Naive B cell (primary cell): Measurements from ENCODE around the gene OR52E6. TPM values are rescaled to one million over a fixed set of nuclear protein-coding genes. Genes with fewer than 3 reads are reported as not detected.
A peak's percentile ranks its signal among the peaks of the same experiment; 100 is the strongest.

Source experiments
- ATAC-seq, 2 donors: fragments of 150-1000 bp; cut with Tn5 transposase; 2 replicates each; pipeline ENCODE4 v1.10.0; 2021; ENCODE audit warnings: low read depth in 2 of 2, mild to moderate bottlenecking in 2 of 2, moderate library complexity in 2 of 2
- DNase-seq: peaks from one replicate; pipeline ENCODE4 v3.0.0; 2022
- H3K27ac Mint-ChIP-seq, 6 donors: one replicate each; pipeline ENCODE4 v1.8.0; 2020 to 2022; ENCODE audit warnings: mild to moderate bottlenecking in 6 of 6, mixed read lengths in 6 of 6, moderate library complexity in 5 of 6, inconsistent platforms in 2 of 6
- H3K27me3 Mint-ChIP-seq, 3 donors: one replicate each; pipeline ENCODE4 v1.8.0; 2021 to 2022; ENCODE audit warnings: mixed read lengths in 3 of 3, mild to moderate bottlenecking in 1 of 3
- H3K36me3 Mint-ChIP-seq, 2 donors: one replicate each; pipeline ENCODE4 v1.8.0; 2020 to 2022; ENCODE audit warnings: mixed read lengths in 2 of 2, inconsistent platforms in 1 of 2, mild to moderate bottlenecking in 1 of 2
- H3K4me1 Mint-ChIP-seq, 3 donors: one replicate each; pipeline ENCODE4 v1.8.0; 2020 to 2022; ENCODE audit warnings: mixed read lengths in 3 of 3, inconsistent platforms in 1 of 3, mild to moderate bottlenecking in 1 of 3, moderate library complexity in 1 of 3
- H3K4me3 Mint-ChIP-seq, 8 donors: one replicate each; pipeline ENCODE4 v1.8.0; 2020 to 2022; ENCODE audit warnings: mild to moderate bottlenecking in 8 of 8, mixed read lengths in 8 of 8, moderate library complexity in 8 of 8, inconsistent platforms in 2 of 8
- H3K9me3 Mint-ChIP-seq, 7 donors: one replicate each; pipeline ENCODE4 v1.8.0; 2020 to 2022; ENCODE audit warnings: mixed read lengths in 7 of 7, mild to moderate bottlenecking in 5 of 7, inconsistent platforms in 2 of 7, moderate library complexity in 1 of 7
- polyA plus RNA-seq, 6 donors: library from polyadenylated mRNA; unstranded; fragments of 300-500 nt; fragmentation: Illumina TruSeq; gene quantifications; one replicate each; pipeline ENCODE4 v1.2.3, GENCODE V29; 2021; ENCODE audit warnings: low read depth in 6 of 6

The OR52E6 gene
- polyA plus RNA-seq, 6 donors from 2014 or later, result not detected

GRCh38 chr11:5831196-5831829 lies 10.4 kb downstream of the OR52E6 start:
- ATAC-seq (no peak), DNase-seq (no peak)
- Mint-ChIP-seq H3K27ac (no peak overlapping the region), H3K36me3 (no peaks in the 10 kb centered on the region), H3K4me1 (no peaks in the 10 kb centered on the region), H3K9me3 (peaks cover 0 to 6% (median 2%) of the 10 kb centered on the region in 7 donors), H3K4me3 (no peak overlapping the region), H3K27me3 (peaks cover 7 to 17% (median 9%) of the 10 kb centered on the region in 3 donors)

DNA sequence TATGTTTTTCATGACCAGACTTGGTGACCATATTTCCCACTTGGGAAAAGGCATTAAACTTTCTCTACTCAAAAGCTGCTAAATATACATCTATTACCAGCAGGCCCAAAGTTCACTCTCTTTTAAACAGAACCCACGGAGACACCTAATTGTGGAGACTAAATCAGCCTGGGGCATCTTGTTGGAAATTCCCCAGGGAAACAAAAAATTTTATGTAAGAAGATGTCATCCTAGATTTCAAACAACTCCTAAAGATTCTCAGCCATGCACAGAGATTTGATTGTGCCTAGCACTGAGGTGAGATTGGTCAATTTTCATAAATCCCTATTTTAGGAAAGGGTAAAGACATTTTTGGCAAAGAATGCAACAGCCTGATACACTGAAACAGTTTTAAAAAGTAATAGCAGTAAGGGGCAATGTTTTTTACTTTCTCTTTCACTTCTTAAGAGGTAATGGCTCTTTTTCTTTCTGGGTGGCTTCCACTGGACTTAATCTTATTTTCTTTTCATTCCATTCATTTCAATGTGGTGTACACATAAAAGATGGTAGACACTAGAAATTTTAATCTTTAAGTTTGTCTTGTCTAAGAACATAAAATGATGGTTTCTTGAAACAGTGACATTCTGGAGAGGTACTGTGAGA lies 23.3 kb downstream of the OR52E6 start:
- Mint-ChIP-seq H3K36me3 (no peaks in the 10 kb centered on the region), H3K9me3 (no peaks in the 10 kb centered on the region), H3K4me3 (peak overlapping the region; percentile 58 to 85 (median 72)), H3K27me3 (peaks cover 0 to 11% (median 5%) of the 10 kb centered on the region in 3 donors), H3K4me1 (peaks cover 6 to 22% (median 11%) of the 10 kb centered on the region in 3 donors), H3K27ac (peak overlapping the region in 3 of 6 donors; percentile 17 to 79 (median 69))
- no peak for ATAC-seq
- DNase-seq, result no peak

DNA sequence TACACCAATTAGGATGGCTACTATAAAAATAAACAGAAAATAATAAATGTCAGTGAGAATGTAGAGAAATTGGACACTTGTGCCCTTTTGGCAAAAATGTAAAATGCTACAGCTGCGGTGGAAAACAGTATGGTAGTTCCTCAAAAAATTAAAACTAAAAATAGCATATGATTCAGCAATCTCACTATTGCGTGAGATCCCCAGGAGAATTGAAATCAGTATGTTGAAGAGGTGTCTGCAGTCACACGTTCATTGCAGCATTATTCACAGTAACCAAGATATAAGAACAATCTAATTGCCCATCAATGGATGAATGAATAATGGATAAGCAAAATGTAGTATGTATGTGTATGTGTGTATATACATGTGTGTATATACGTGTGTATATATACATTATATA lies 26.2 kb downstream of the OR52E6 start:
- peak; percentile 63 to 73 for ATAC-seq
- H3K27me3 Mint-ChIP-seq, result peaks cover 0 to 2% (median 0%) of the 10 kb centered on the region in 3 donors
- no peak overlapping the region for H3K27ac Mint-ChIP-seq
- H3K36me3 Mint-ChIP-seq, result no peaks in the 10 kb centered on the region
- no peaks in the 10 kb centered on the region for H3K9me3 Mint-ChIP-seq
- peak; percentile 2 for DNase-seq
- H3K4me3 Mint-ChIP-seq, result no peak overlapping the region
- H3K4me1 Mint-ChIP-seq, result peaks cover 6 to 22% (median 11%) of the 10 kb centered on the region in 3 donors

DNA sequence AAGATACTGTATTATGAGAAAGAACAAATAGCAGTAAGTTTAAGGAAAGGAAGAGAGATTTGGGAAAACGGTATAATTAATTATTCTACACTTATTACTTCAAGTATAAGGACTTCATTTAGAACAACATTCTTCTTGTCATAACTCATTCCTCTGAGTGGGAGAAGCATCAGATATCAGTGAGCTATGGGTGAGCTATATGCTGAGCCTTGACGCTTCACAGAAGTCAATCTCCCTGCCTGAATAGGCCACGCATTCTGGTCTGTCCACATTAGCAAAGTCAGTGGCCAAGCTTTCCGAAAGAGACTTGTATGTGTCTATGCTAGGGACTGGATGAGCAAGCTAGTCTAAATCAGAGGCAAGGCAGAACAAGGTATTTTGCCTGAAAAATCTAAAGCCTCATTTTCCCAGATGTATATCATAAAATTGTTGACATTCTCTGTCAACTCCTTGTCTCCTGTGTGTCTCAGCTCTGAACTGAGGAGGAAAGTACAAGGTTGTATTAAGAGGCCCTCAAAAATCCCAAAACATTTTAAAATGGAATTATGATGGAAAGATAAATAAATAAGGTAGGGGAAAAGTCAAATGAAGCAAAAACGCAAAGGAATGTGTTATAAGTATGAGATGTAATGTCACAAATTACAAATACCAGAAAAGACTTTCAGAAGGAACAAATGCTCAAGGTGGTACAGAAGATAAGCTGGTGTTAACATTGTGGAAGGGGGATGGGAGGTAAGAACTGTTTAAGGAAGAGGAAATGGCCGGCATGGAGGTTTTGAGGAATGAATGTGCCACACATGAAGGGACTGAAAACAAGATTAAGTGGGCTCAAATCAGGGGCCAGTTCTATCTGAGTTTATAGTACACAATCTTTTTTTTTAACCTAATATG lies 31.5 kb downstream of the OR52E6 start:
- Mint-ChIP-seq H3K9me3 (no peaks in the 10 kb centered on the region), H3K4me3 (peak overlapping the region in 1 of 8 donors; percentile 22), H3K27me3 (peaks cover 4 to 26% (median 21%) of the 10 kb centered on the region in 3 donors), H3K4me1 (peaks cover 7 to 19% (median 12%) of the 10 kb centered on the region in 3 donors), H3K36me3 (no peaks in the 10 kb centered on the region), H3K27ac (no peak overlapping the region)
- ATAC-seq (no peak), DNase-seq (no peak)

- no peaks in the 10 kb centered on the region for H3K36me3 Mint-ChIP-seq
These were observed 32.6 kb downstream of the OR52E6 start for GRCh38 chr11:5809122-5809519.

GRCh38 chr11:5808500-5809121 lies 33.1 kb downstream of the OR52E6 start, which contains the start of gene OR52N2:
Gene OR52N2, plus strand, starts transcription at chr11:5808924. Its CDS starts 11,412 bp downstream, at chr11:5820336.
- peaks cover 2 to 9% (median 8%) of the 10 kb centered on the region in 7 donors for H3K9me3 Mint-ChIP-seq
- H3K36me3 Mint-ChIP-seq, result no peaks in the 10 kb centered on the region
- H3K4me3 Mint-ChIP-seq, result peak within 1 kb of the TSS; percentile 80 to 96 (median 92)
- DNase-seq (peak; percentile 63), ATAC-seq (peak; percentile 78 to 88)
- H3K27ac Mint-ChIP-seq, result peak within 1 kb of the TSS in 3 of 6 donors; percentile 3 to 76 (median 54)
- H3K4me1 Mint-ChIP-seq, result peaks cover 7 to 13% (median 12%) of the 10 kb centered on the region in 3 donors
- peaks cover 4 to 30% (median 26%) of the 10 kb centered on the region in 3 donors for H3K27me3 Mint-ChIP-seq

More at GRCh38 chr11:5809122-5809519, 32.6 kb downstream of the OR52E6 start:
- ATAC-seq (peak in 1 of 2 donors; percentile 16), DNase-seq (peak; percentile 9)
- Mint-ChIP-seq H3K4me3 (peak overlapping the region; percentile 80 to 96 (median 92)), H3K27me3 (peaks cover 4 to 26% (median 26%) of the 10 kb centered on the region in 3 donors), H3K4me1 (peaks cover 7 to 13% (median 12%) of the 10 kb centered on the region in 3 donors), H3K27ac (peak overlapping the region in 1 of 6 donors; percentile 76), H3K9me3 (peaks cover 2 to 5% (median 4%) of the 10 kb centered on the region in 7 donors)

DNA sequence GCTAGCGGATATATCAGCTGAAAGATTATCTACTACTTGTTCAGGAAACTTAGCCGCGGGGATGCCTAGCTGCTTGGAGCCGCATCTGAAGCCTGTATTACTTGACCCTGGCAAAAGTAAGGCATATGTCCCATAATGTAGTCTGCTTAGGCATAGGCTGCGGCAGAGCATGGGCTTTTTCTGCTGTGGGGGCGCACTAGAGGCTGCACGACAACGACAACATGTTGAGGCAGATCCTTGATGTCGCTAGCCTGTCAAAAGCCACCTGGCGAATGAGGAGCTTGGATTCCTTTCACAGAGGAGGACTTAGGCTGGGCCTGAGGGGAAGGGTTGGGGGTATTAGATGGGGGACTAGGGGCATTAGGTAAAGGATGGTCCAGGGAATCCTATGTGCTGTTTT lies 34.1 kb downstream of the OR52E6 start:
- Mint-ChIP-seq H3K27me3 (peaks cover 4 to 38% (median 32%) of the 10 kb centered on the region in 3 donors), H3K4me3 (peak overlapping the region in 1 of 8 donors; percentile 82), H3K9me3 (peaks cover 5 to 16% (median 14%) of the 10 kb centered on the region in 7 donors)

DNA sequence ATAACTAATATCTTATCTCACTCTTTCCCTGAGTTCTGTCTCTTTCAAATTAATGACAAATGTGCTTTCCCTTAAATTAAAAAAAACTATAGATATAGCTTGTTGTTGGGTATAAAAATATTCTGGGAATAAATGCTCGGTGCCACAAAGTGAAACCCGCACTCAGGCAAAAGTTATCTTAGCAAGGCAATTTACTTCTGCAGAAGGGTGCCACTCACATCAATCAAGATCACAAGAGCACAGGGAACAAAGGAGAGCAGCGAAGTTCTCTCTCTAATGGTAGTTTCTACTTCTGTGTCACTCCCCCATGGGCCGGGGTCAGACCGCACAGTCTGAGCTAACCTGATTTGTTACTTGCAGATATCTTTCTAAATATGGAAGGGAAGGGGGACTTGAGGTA lies 37.7 kb downstream of the OR52E6 start:
- ATAC-seq, result no peak
- Mint-ChIP-seq H3K27me3 (peaks cover 7 to 41% (median 26%) of the 10 kb centered on the region in 3 donors), H3K4me3 (no peak overlapping the region), H3K9me3 (peaks cover 5 to 16% (median 14%) of the 10 kb centered on the region in 7 donors), H3K4me1 (peaks cover 2 to 9% (median 8%) of the 10 kb centered on the region in 3 donors), H3K36me3 (peaks cover 0 to 8% of the 10 kb centered on the region in 2 donors), H3K27ac (peak overlapping the region in 2 of 6 donors; percentile 66 to 80)
- DNase-seq, result no peak

More for the DNA sequence above, 34.1 kb downstream of the OR52E6 start:
- DNase-seq, result no peak
- Mint-ChIP-seq H3K4me1 (peaks cover 7 to 13% (median 12%) of the 10 kb centered on the region in 3 donors), H3K36me3 (peaks cover 0 to 8% of the 10 kb centered on the region in 2 donors), H3K27ac (no peak overlapping the region)
- ATAC-seq, result no peak

DNA sequence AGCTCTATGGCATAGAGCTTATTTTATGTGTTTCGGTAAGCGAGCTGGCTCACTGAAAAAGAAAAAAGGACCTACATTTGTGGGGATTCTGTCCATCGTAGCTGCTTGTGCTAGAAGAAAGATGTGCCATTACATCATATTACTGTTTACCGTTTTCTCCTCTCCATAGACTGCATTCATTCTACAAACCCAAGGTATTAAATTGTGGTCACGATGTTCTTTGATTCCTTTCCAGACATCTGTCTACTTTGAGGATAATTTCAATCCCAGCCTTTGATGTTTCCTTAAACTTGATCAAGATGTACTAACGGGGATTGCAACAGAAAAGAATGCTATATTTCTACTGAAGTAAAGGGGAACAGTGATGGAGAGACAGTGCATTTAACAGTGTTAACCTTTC lies 45.2 kb downstream of the OR52E6 start:
- DNase-seq, result no peak
- H3K4me3 Mint-ChIP-seq, result no peak overlapping the region
- no peaks in the 10 kb centered on the region for H3K4me1 Mint-ChIP-seq
- no peak for ATAC-seq
- H3K27ac Mint-ChIP-seq, result no peak overlapping the region
- no peaks in the 10 kb centered on the region for H3K9me3 Mint-ChIP-seq
- H3K27me3 Mint-ChIP-seq, result peaks cover 16 to 35% (median 31%) of the 10 kb centered on the region in 3 donors
- no peaks in the 10 kb centered on the region for H3K36me3 Mint-ChIP-seq

DNA sequence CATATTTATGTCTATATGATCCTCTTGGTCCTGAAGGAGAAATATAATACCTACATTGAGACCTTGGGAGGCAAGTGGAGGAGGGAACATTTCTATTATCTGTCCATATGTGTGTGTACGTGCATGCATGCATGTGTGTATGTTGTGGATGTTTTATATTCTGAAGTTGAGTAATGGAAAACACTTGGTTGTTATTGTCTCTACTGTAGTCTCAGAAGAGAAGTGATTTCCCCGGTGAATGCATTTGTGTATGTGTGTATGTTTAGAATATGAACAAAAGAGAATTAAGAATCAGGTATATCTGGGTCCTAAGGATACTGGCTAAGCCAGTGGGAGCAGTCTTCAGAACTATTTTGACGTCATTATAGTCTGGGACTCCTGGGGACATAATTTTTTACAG lies 50.5 kb downstream of the OR52E6 start, which contains the start of gene OR52N1:
Gene OR52N1, minus strand, starts transcription at position 101 of the 400 bp plus-strand sequence. CDS start 2,449 bp downstream, outside the sequence.
- H3K4me3 Mint-ChIP-seq, result no peak within 1 kb of the TSS
- peaks cover 10 to 22% (median 13%) of the 10 kb centered on the region in 3 donors for H3K27me3 Mint-ChIP-seq
- ATAC-seq (no peak), DNase-seq (no peak)
- no peaks in the 10 kb centered on the region for H3K9me3 Mint-ChIP-seq
- H3K27ac Mint-ChIP-seq, result no peak within 1 kb of the TSS
- H3K4me1 Mint-ChIP-seq, result no peaks in the 10 kb centered on the region
- no peaks in the 10 kb centered on the region for H3K36me3 Mint-ChIP-seq
